ENCODE measurements around the gene SFXN4.

SFXN4 gene

GRCh38 chr10:119120875-119121274 is 44.6 kb downstream of the SFXN4 start:
- no peak for TF ChIP-seq REST (IDR thresholded peaks at IDR 0.05; ENCODE audit: insufficient read depth in 1 of 2, low read depth in 2 of 2, low read length in 2 of 2)
- no peak for TF ChIP-seq TAF1 (IDR thresholded peaks at IDR 0.05; ENCODE audit: borderline replicate concordance, insufficient read depth, low read length)
- TF ChIP-seq SIN3A (IDR thresholded peaks at IDR 0.05; ENCODE audit: borderline replicate concordance, insufficient read depth, low read length), result no peak
- no peak for TF ChIP-seq FOXP2 (optimal IDR thresholded peaks at IDR 0.05; ENCODE audit: borderline replicate concordance, extremely low read depth, extremely low read length, insufficient read depth)
- no peak for TF ChIP-seq POLR2AphosphoS5 (IDR thresholded peaks at IDR 0.05; ENCODE audit: low read depth, low read length)

GRCh38 chr10:119120413-119120867 is 45.1 kb downstream of the SFXN4 start:
- TF ChIP-seq POLR2AphosphoS5 (IDR thresholded peaks at IDR 0.05; ENCODE audit: low read depth, low read length), result no peak
- TF ChIP-seq TAF1 (IDR thresholded peaks at IDR 0.05; ENCODE audit: borderline replicate concordance, insufficient read depth, low read length), result no peak
- TF ChIP-seq FOXP2 (optimal IDR thresholded peaks at IDR 0.05; ENCODE audit: borderline replicate concordance, extremely low read depth, extremely low read length, insufficient read depth), result no peak
- TF ChIP-seq REST (IDR thresholded peaks at IDR 0.05; ENCODE audit: insufficient read depth in 1 of 2, low read depth in 2 of 2, low read length in 2 of 2), result no peak
- TF ChIP-seq SIN3A (IDR thresholded peaks at IDR 0.05; ENCODE audit: borderline replicate concordance, insufficient read depth, low read length), result no peak

GRCh38 chr10:119119400-119119799 is 46.1 kb downstream of the SFXN4 start:
- TF ChIP-seq TAF1 (IDR thresholded peaks at IDR 0.05; ENCODE audit: borderline replicate concordance, insufficient read depth, low read length) (no peak), SIN3A (IDR thresholded peaks at IDR 0.05; ENCODE audit: borderline replicate concordance, insufficient read depth, low read length) (no peak), FOXP2 (optimal IDR thresholded peaks at IDR 0.05; ENCODE audit: borderline replicate concordance, extremely low read depth, extremely low read length, insufficient read depth) (no peak)

- no peak for TF ChIP-seq SIN3A (IDR thresholded peaks at IDR 0.05; ENCODE audit: borderline replicate concordance, insufficient read depth, low read length)
- no peak for TF ChIP-seq POLR2AphosphoS5 (IDR thresholded peaks at IDR 0.05; ENCODE audit: low read depth, low read length)
- no peak for TF ChIP-seq FOXP2 (optimal IDR thresholded peaks at IDR 0.05; ENCODE audit: borderline replicate concordance, extremely low read depth, extremely low read length, insufficient read depth)
- TF ChIP-seq TAF1 (IDR thresholded peaks at IDR 0.05; ENCODE audit: borderline replicate concordance, insufficient read depth, low read length), result no peak
- no peak for TF ChIP-seq REST (IDR thresholded peaks at IDR 0.05; ENCODE audit: insufficient read depth in 1 of 2, low read depth in 2 of 2, low read length in 2 of 2)
These were observed 47.3 kb downstream of the SFXN4 start for GRCh38 chr10:119118231-119118630.

- TF ChIP-seq POLR2AphosphoS5 (IDR thresholded peaks at IDR 0.05; ENCODE audit: low read depth, low read length) (no peak), SIN3A (IDR thresholded peaks at IDR 0.05; ENCODE audit: borderline replicate concordance, insufficient read depth, low read length) (no peak), REST (IDR thresholded peaks at IDR 0.05; ENCODE audit: insufficient read depth in 1 of 2, low read depth in 2 of 2, low read length in 2 of 2) (no peak), FOXP2 (optimal IDR thresholded peaks at IDR 0.05; ENCODE audit: borderline replicate concordance, extremely low read depth, extremely low read length, insufficient read depth) (no peak), TAF1 (IDR thresholded peaks at IDR 0.05; ENCODE audit: borderline replicate concordance, insufficient read depth, low read length) (no peak)
These were observed 49.1 kb downstream of the SFXN4 start for GRCh38 chr10:119116326-119116951.

Measured in PFSK-1 (cell line).